GM12873 (cell line): Measurements from ENCODE around the gene HOXC5.

Experiments used
- CTCF ChIP-seq: IDR thresholded peaks from 2 replicates; pipeline ENCODE4 v1.5.1; 2012; ENCODE audit warnings: low read depth, mild to moderate bottlenecking, moderate library complexity, low read length, control low read depth; ENCODE audit not compliant: insufficient read depth; ENCODE audit errors: missing control alignments

Gene HOXC5

GRCh38 chr12:53996240-53997203 is 36.3 kb upstream of the HOXC5 start:
- TF ChIP-seq CTCF = no peak

- no peak for TF ChIP-seq CTCF
Observed at GRCh38 chr12:53997204-53998109, 35.4 kb upstream of the HOXC5 start.

DNA sequence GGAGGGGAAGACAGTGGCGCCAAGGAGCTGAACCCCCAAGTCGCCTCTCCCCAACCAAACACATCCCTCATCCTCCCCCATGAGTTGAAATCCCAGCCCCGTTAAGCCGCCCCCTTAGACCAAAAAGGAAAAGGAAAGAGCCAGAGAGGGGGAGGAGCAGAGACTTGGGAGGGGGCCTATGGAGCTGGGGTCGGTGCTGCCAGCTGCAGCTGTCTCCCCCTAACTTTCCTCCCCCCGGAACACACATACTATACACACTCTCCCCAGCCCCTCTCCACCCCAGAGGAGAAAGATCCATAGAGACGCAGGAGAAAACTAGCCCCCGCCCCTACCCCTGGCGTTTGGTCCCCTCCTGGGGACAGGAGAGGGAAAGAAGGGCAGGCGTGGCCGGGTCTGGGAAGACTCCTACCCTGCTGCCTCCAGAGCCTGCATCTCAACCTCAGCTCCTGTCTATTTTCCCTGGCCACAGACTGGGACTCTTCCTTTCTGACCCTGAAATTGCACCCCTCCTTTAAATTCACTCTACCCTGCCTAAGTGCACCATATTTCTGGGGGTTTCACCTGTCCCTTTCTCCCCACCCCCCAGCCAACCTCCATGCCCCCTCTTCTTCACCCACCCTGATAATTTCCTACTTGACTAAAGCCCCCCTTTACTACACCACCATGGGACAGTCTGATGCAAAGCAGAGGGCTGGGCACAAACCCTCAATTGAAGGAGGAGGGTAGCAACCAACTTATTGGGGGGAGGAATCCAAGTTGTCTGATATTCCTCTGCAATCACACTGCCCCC is 34.5 kb upstream of the HOXC5 start:
- no peak for TF ChIP-seq CTCF

GRCh38 chr12:53998900-53999236 is 34.0 kb upstream of the HOXC5 start:
- TF ChIP-seq CTCF = no peak

DNA sequence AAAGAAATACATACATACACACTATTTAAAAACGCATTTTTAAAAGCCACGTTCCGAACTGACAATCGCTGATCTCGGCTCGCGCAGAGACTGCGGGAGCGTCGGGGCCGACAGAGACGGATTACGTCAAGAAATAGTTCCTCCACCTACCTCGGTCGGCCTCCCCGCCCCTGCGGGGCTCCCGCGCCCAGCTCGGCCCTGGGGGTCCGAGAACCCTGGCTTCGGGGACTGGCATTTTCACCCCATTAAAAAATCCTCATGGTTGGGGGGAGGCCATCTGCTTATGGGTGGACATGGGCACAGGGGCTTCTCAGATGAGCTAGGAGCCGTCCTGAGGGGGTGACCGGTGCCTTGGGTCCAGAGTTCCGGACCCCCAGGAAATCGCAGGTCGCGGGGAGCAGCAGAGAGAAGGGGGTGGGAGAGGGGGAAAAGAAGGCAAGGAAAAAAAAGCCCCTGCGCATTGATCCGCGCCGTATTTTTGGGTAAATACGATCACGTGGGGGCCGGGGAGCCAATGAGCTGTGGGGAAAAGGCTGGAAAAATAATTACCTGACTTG is 33.2 kb upstream of the HOXC5 start:
- TF ChIP-seq CTCF = no peak

DNA sequence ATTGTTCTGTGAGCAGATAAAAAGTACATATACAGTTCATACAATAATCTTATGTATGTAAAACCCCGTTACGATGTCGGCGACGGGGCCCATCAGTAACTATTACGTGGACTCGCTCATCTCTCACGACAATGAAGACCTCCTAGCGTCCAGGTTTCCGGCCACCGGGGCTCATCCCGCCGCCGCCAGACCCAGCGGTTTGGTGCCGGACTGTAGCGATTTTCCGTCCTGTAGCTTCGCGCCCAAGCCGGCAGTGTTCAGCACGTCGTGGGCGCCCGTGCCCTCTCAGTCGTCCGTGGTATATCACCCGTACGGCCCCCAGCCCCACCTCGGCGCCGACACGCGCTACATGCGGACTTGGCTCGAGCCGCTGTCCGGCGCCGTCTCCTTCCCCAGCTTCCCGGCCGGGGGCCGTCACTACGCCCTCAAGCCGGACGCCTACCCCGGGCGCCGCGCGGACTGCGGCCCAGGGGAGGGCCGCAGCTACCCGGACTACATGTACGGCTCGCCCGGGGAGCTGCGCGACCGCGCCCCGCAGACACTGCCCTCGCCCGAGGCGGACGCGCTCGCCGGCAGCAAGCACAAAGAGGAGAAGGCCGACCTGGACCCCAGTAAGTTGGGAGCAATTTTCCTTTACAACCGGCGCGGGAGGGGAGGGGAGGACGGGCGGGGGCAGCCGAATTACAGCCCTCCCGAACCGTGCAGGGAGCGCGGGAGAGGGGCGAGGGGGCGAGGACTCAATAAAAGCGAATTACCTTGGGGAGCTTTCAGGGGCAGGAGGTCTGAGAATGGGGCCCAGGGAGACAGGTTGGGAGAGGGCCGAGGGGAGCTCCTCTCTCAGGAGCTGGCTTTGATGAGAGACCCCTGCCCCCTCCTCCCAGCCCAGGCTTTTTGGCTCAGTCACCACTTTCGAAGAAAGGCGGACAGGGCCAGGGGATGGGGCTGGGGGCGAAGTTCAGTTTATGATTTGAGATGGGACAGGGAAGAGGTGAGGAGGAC is 32.4 kb upstream of the HOXC5 start, which contains the start of gene HOXC9:
HOXC9 (plus strand) TSS at position 46 of the 999 bp plus-strand sequence; CDS start at position 74, 28 bp downstream.
- no peak for TF ChIP-seq CTCF
